ENCODE results near the gene TPD52L2. TPM values are rescaled to one million over a fixed set of nuclear protein-coding genes. Genes with fewer than 3 reads are reported as not detected.
"Not testable (repeated sequence)": the region's sequence is repeated elsewhere in the genome, so short reads cannot be mapped to it uniquely, and the experiment has no call there.

The TPD52L2 gene
- total RNA-seq, 2 experiments from 2014 or later: 58.6 to 58.9 TPM

- H3K27ac Mint-ChIP-seq: no peak overlapping the region
- peaks cover 47% of the 10 kb centered on the region for H3K27me3 Mint-ChIP-seq
- no peaks in the 10 kb centered on the region for H3K9me3 Mint-ChIP-seq
- no peak overlapping the region for H3K4me3 Mint-ChIP-seq
- H3K36me3 Mint-ChIP-seq: no peaks in the 10 kb centered on the region
- peaks cover 12% of the 10 kb centered on the region for H3K4me1 Mint-ChIP-seq
- DNase-seq: no peak
These were observed 18.8 kb upstream of the TPD52L2 start for GRCh38 chr20:63846128-63846771.

GRCh38 chr20:63846888-63847236 lies 18.2 kb upstream of the TPD52L2 start:
- Mint-ChIP-seq H3K9me3 (no peaks in the 10 kb centered on the region), H3K36me3 (no peaks in the 10 kb centered on the region), H3K27ac (no peak overlapping the region), H3K27me3 (peaks cover 45% of the 10 kb centered on the region), H3K4me1 (peaks cover 14% of the 10 kb centered on the region), H3K4me3 (no peak overlapping the region)
- DNase-seq: no peak

- Mint-ChIP-seq H3K4me3 (no peak overlapping the region), H3K4me1 (peaks cover 17% of the 10 kb centered on the region), H3K27me3 (peaks cover 43% of the 10 kb centered on the region), H3K27ac (no peak overlapping the region), H3K9me3 (no peaks in the 10 kb centered on the region), H3K36me3 (no peaks in the 10 kb centered on the region)
- no peak for DNase-seq
These were observed 17.6 kb upstream of the TPD52L2 start for GRCh38 chr20:63847237-63848002.

GRCh38 chr20:63848003-63848911 lies 16.8 kb upstream of the TPD52L2 start:
- Mint-ChIP-seq H3K4me1 (peaks cover 17% of the 10 kb centered on the region), H3K27ac (no peak overlapping the region), H3K27me3 (peaks cover 38% of the 10 kb centered on the region), H3K9me3 (no peaks in the 10 kb centered on the region), H3K36me3 (no peaks in the 10 kb centered on the region), H3K4me3 (no peak overlapping the region)
- no peak for DNase-seq

- Mint-ChIP-seq H3K36me3 (no peaks in the 10 kb centered on the region), H3K4me3 (no peak overlapping the region)
- DNase-seq: peak; percentile 76
These were observed 14.2 kb upstream of the TPD52L2 start for GRCh38 chr20:63850689-63851547.

GRCh38 chr20:63851548-63851943 lies 13.5 kb upstream of the TPD52L2 start:
- not testable (repeated sequence) for H3K27ac Mint-ChIP-seq, DNase-seq, H3K36me3 Mint-ChIP-seq, H3K9me3 Mint-ChIP-seq, H3K4me3 Mint-ChIP-seq
- Mint-ChIP-seq H3K27me3 (peaks cover 11% of the 10 kb centered on the region), H3K4me1 (peaks cover 14% of the 10 kb centered on the region)

More at GRCh38 chr20:63850689-63851547, 14.2 kb upstream of the TPD52L2 start:
- Mint-ChIP-seq H3K27ac (no peak overlapping the region), H3K9me3 (no peaks in the 10 kb centered on the region), H3K27me3 (peaks cover 14% of the 10 kb centered on the region), H3K4me1 (peaks cover 16% of the 10 kb centered on the region)

- not testable (repeated sequence) for H3K9me3 Mint-ChIP-seq, H3K27me3 Mint-ChIP-seq, H3K36me3 Mint-ChIP-seq, DNase-seq, H3K27ac Mint-ChIP-seq, H3K4me3 Mint-ChIP-seq
- peaks cover 25% of the 10 kb centered on the region for H3K4me1 Mint-ChIP-seq
These were observed 11.4 kb upstream of the TPD52L2 start for GRCh38 chr20:63853733-63854068.

GRCh38 chr20:63854069-63854765 lies 10.9 kb upstream of the TPD52L2 start:
- H3K9me3 Mint-ChIP-seq: no peaks in the 10 kb centered on the region
- DNase-seq: no peak
- H3K27ac Mint-ChIP-seq: no peak overlapping the region
- H3K4me1 Mint-ChIP-seq: peaks cover 30% of the 10 kb centered on the region
- peaks cover 5% of the 10 kb centered on the region for H3K27me3 Mint-ChIP-seq
- H3K4me3 Mint-ChIP-seq: no peak overlapping the region
- H3K36me3 Mint-ChIP-seq: no peaks in the 10 kb centered on the region

GRCh38 chr20:63854766-63855362 lies 10.2 kb upstream of the TPD52L2 start:
- Mint-ChIP-seq H3K4me3 (no peak overlapping the region), H3K27me3 (peaks cover 4% of the 10 kb centered on the region), H3K4me1 (peaks cover 33% of the 10 kb centered on the region), H3K36me3 (no peaks in the 10 kb centered on the region), H3K9me3 (no peaks in the 10 kb centered on the region), H3K27ac (no peak overlapping the region)
- no peak for DNase-seq

GRCh38 chr20:63855363-63856097 lies 9.5 kb upstream of the TPD52L2 start:
- Mint-ChIP-seq H3K36me3 (no peaks in the 10 kb centered on the region), H3K27me3 (peaks cover 4% of the 10 kb centered on the region), H3K4me3 (no peak overlapping the region), H3K9me3 (no peaks in the 10 kb centered on the region), H3K4me1 (peaks cover 32% of the 10 kb centered on the region), H3K27ac (no peak overlapping the region)
- no peak for DNase-seq

GRCh38 chr20:63856098-63856511 lies 9.0 kb upstream of the TPD52L2 start:
- no peak for DNase-seq
- H3K36me3 Mint-ChIP-seq: no peaks in the 10 kb centered on the region
- no peaks in the 10 kb centered on the region for H3K9me3 Mint-ChIP-seq
- peaks cover 26% of the 10 kb centered on the region for H3K4me1 Mint-ChIP-seq
- no peak overlapping the region for H3K27ac Mint-ChIP-seq
- H3K27me3 Mint-ChIP-seq: peaks cover 4% of the 10 kb centered on the region
- no peak overlapping the region for H3K4me3 Mint-ChIP-seq

GRCh38 chr20:63857764-63858392 lies 7.2 kb upstream of the TPD52L2 start:
- H3K27ac Mint-ChIP-seq: no peak overlapping the region
- H3K4me3 Mint-ChIP-seq: no peak overlapping the region
- no peaks in the 10 kb centered on the region for H3K27me3 Mint-ChIP-seq
- no peak for DNase-seq
- peaks cover 19% of the 10 kb centered on the region for H3K4me1 Mint-ChIP-seq
- no peaks in the 10 kb centered on the region for H3K9me3 Mint-ChIP-seq
- H3K36me3 Mint-ChIP-seq: no peaks in the 10 kb centered on the region

Measured in activated naive CD8-positive, alpha-beta T cell treated with anti-CD3 and anti-CD28 coated beads for 36 hours (primary cell).